SJSA1 (cell line): Measurements from ENCODE around the gene DLAT. TPM values are rescaled to one million over a fixed set of nuclear protein-coding genes. Genes with fewer than 3 reads are reported as not detected.
"Not testable (repeated sequence)": the region's sequence is repeated elsewhere in the genome, so short reads cannot be mapped to it uniquely, and the experiment has no call there.

ENCODE experiments used
- DNase-seq, 2 experiments: peaks; one replicate each; pipeline ENCODE4 v3.0.0-alpha.2; 2015 to 2020; ENCODE audit warnings: low spot score in 2 of 2, low read depth in 1 of 2
- H3K27ac ChIP-seq: fragments of 250-450 bp; sonication (Bioruptor Pico); 2 replicates; pipeline ENCODE4 v1.5.1; 2020; ENCODE audit warnings: mild to moderate bottlenecking, moderate library complexity
- H3K27me3 ChIP-seq: fragments of 250-450 bp; sonication (Bioruptor Pico); replicated peaks from 2 replicates; pipeline ENCODE4 v1.5.1; 2020; ENCODE audit warnings: mild to moderate bottlenecking, moderate library complexity
- H3K36me3 ChIP-seq: fragments of 250-450 bp; sonication (Bioruptor Pico); 2 replicates; pipeline ENCODE4 v1.5.1; 2020; ENCODE audit warnings: mild to moderate bottlenecking
- H3K4me1 ChIP-seq: fragments of 250-450 bp; sonication (Bioruptor Pico); replicated peaks from 2 replicates; pipeline ENCODE4 v1.6.1; 2021; ENCODE audit warnings: mild to moderate bottlenecking
- H3K4me3 ChIP-seq: fragments of 250-450 bp; sonication (Bioruptor Pico); 2 replicates; pipeline ENCODE4 v1.5.1; 2020; ENCODE audit warnings: mild to moderate bottlenecking
- H3K9me3 ChIP-seq: fragments of 250-450 bp; sonication (Bioruptor Pico); replicated peaks from 2 replicates; pipeline ENCODE4 v1.5.1; 2020; ENCODE audit warnings: mild to moderate bottlenecking
- total RNA-seq: library from RNA; depleted of rRNA; stranded (reverse); fragments of >200 nt; shearing (Covaris generic); gene quantifications from 2 replicates; pipeline ENCODE4 v1.2.3, GENCODE V29; 2014

DLAT gene
- total RNA-seq, 1 experiment from 2014 or later, result 26.6 TPM

DNA sequence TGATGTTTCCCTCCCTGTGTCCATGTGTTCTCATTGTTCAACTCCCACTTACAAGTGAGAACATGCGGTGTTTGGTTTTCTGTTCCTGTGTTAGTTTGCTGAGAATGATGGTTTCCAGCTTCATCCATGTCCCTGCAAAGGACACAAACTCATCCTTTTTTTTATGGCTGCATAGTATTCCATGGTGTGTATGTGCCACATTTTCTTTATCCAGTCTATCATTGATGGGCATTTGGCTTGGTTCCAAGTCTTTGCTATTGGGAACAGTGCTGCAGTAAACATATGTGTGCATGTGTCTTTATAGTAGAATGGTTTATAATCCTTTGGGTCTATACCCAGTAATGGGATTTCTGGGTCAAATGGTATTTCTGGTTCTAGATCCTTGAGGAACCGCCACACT, 21.4 kb downstream of the DLAT start:
- not testable (repeated sequence) for DNase-seq, H3K4me3 ChIP-seq, H3K4me1 ChIP-seq, H3K27ac ChIP-seq, H3K27me3 ChIP-seq, H3K9me3 ChIP-seq
- 0 out of 2 replicates have a peak, but pooled peaks cover 13% of the 10 kb centered on the region for H3K36me3 ChIP-seq

DNA sequence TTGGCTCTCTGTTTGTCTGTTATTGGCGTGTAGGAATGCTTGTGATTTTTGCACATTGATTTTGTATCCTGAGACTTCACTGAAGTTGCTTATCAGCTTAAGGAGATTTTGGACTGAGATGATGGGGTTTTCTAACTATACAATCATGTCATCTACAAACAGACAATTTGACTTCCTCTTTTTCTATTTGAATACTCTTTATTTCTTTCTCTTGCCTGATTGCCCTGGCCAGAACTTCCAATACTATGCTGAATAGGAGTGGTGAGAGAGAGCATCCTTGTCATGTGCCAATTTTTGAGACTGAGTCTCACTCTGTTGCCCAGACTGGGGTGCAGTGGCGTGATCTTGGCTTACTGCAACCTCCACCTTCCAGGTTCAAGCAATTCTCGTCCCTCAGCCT, 23.0 kb downstream of the DLAT start:
- H3K27me3 ChIP-seq, H3K27ac ChIP-seq: not testable (repeated sequence)
- peaks cover 13% of the 10 kb centered on the region; the same call in 1 of the 2 replicates for H3K36me3 ChIP-seq

DNA sequence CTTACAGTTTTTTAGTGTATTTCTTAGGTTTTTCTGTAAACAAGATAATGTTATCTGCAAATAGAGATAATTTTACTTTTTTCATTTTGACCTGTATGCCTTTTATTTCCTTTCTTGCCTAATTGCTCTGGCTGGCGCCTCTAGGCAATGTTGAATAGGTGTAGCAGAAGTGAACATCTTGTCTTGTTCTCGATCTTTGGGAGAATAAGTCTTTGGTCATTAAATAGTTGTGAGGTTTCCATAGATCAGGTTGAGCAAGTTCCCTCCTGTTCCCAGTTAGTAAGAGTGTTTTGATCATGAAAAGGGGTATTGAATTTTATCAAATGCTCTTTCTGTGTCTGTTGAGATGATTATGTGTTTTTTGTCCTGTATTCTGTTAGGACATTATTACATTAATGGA, 24.6 kb downstream of the DLAT start:
- H3K27me3 ChIP-seq, result no peaks in the 10 kb centered on the region

More for the DNA sequence above, 23.0 kb downstream of the DLAT start:
- not testable (repeated sequence) for H3K9me3 ChIP-seq, DNase-seq, H3K4me3 ChIP-seq, H3K4me1 ChIP-seq

DNA sequence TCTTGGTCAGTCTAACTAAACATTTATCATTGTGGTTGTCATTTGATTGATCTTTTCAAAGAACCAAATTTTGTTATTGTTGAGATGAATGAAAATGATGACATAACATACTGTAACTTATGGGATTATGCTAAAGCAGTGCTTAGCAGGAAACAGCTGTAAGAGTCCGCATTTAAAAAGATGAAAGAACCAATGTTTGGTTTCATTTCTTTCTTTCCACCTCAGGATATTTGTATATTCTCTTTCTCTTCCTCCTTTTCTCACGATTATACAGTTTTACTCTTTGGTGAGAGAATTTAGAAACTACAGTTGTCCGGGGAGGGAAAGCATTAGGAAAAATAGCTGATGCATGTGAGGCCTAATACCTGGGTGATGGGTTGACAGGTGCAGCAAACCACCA, 25.5 kb downstream of the DLAT start:
- H3K9me3 ChIP-seq, result no peaks in the 10 kb centered on the region
- no peak for DNase-seq
- H3K36me3 ChIP-seq, result peaks cover 10% of the 10 kb centered on the region; the same call in 1 of the 2 replicates
- H3K27me3 ChIP-seq, result no peaks in the 10 kb centered on the region
- no peak overlapping the region for H3K27ac ChIP-seq
- H3K4me3 ChIP-seq, result no peak overlapping the region
- H3K4me1 ChIP-seq, result peaks cover 4% of the 10 kb centered on the region; the same call in 1 of the 2 replicates

More for the DNA sequence above, 24.6 kb downstream of the DLAT start:
- H3K4me1 ChIP-seq, result peaks cover 4% of the 10 kb centered on the region; the same call in 1 of the 2 replicates
- no peaks in the 10 kb centered on the region for H3K9me3 ChIP-seq
- no peak overlapping the region for H3K27ac ChIP-seq
- peaks cover 10% of the 10 kb centered on the region; the same call in 1 of the 2 replicates for H3K36me3 ChIP-seq
- H3K4me3 ChIP-seq, result no peak overlapping the region
- no peak for DNase-seq

DNA sequence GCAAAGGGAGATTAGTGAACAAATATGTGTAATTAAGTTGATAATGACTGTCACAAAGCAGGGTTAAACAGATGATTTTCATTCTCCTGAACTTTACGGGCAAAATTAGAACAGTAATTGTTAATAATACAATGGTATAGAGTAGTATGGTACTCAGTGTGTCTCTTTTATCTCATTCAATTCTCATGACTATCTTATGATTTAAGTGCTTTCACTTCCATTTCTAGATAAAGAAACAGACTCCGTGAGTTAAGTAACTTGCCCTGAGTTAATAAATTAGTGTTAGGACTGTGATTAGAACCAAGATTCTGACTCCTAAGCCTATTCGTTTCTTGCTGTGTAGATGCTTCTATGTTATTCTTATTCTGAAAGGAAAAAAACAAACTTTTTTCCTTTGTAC, 26.6 kb downstream of the DLAT start:
- H3K27me3 ChIP-seq, result no peaks in the 10 kb centered on the region
- DNase-seq, result no peak
- H3K36me3 ChIP-seq, result peaks cover 10% of the 10 kb centered on the region; the same call in 1 of the 2 replicates
- no peak overlapping the region for H3K27ac ChIP-seq
- no peaks in the 10 kb centered on the region for H3K9me3 ChIP-seq
- peaks cover 4% of the 10 kb centered on the region; the same call in 1 of the 2 replicates for H3K4me1 ChIP-seq
- no peak overlapping the region for H3K4me3 ChIP-seq

DNA sequence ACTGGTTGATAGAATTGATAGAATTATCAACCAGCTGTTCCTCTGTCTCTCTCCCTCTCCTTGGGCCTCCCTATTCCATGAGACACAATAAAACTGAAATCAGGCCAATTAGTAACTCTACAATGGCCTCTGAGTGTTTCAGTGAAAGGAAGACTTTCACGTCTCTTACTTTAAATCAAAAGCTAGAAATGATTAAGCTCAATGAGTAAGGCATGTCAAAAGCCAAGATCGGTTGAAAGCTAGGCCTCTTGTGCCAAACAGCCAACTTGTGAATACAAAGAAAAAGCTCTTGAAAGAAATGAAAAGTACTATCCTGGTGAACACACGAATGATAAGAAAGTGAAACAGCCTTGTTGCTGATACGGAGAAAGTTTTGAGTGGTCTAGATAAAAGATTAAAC, 32.0 kb downstream of the DLAT start:
- no peak for DNase-seq
- H3K4me3 ChIP-seq, result no peak overlapping the region
- no peaks in the 10 kb centered on the region for H3K9me3 ChIP-seq
- H3K27ac ChIP-seq, result no peak overlapping the region
- no peaks in the 10 kb centered on the region for H3K27me3 ChIP-seq
- H3K36me3 ChIP-seq, result peaks cover 7% of the 10 kb centered on the region
- H3K4me1 ChIP-seq, result no peaks in the 10 kb centered on the region

DNA sequence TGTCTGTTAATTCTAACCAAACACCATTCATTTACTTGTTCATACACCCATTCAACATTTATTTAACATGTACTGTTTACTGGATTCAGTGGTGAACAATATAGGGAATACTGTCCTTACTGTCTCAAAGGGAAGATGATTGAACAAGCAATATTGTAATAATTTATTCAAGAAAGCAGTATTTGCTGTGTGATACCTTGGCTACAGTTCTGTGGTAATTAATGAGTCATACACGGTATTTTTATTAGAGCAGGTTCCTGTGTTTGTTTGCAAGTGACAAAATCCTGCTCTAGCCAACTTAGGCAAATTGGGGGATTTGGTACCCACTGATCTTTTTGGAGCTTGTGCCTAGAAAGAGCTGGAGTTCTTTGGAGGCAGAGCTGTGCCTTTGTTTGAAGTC, 32.9 kb downstream of the DLAT start:
- H3K9me3 ChIP-seq, result no peaks in the 10 kb centered on the region
- peaks cover 5% of the 10 kb centered on the region; the same call in 1 of the 2 replicates for H3K36me3 ChIP-seq
- peaks cover 3% of the 10 kb centered on the region; the same call in 1 of the 2 replicates for H3K4me1 ChIP-seq
- H3K27me3 ChIP-seq, result no peaks in the 10 kb centered on the region
- no peak for DNase-seq
- no peak overlapping the region for H3K27ac ChIP-seq
- H3K4me3 ChIP-seq, result no peak overlapping the region

DNA sequence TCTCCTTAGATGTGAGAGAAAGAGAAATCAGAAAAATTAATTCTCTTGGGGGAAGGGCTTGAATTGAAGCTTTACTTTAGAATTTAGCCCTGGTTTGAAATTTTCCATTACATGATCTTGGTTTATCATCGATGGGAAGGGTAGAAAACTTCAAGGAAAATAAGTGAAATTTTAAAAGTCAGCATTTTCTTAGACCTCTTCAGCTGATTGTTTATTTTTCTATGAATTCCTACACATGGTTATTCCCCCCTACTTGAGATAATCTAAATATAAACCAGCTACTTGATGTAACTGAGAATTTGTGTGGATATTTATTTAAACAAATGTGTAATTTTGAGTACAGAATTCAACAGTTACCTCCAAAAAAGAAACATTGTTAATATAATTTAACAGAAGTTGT, 37.7 kb downstream of the DLAT start:
- Histone ChIP-seq H3K36me3 (peaks cover 5% of the 10 kb centered on the region; the same call in 1 of the 2 replicates), H3K9me3 (no peaks in the 10 kb centered on the region), H3K27ac (no peak overlapping the region), H3K4me1 (peaks cover 3% of the 10 kb centered on the region; the same call in 1 of the 2 replicates), H3K4me3 (no peak overlapping the region), H3K27me3 (no peaks in the 10 kb centered on the region)
- no peak for DNase-seq

DNA sequence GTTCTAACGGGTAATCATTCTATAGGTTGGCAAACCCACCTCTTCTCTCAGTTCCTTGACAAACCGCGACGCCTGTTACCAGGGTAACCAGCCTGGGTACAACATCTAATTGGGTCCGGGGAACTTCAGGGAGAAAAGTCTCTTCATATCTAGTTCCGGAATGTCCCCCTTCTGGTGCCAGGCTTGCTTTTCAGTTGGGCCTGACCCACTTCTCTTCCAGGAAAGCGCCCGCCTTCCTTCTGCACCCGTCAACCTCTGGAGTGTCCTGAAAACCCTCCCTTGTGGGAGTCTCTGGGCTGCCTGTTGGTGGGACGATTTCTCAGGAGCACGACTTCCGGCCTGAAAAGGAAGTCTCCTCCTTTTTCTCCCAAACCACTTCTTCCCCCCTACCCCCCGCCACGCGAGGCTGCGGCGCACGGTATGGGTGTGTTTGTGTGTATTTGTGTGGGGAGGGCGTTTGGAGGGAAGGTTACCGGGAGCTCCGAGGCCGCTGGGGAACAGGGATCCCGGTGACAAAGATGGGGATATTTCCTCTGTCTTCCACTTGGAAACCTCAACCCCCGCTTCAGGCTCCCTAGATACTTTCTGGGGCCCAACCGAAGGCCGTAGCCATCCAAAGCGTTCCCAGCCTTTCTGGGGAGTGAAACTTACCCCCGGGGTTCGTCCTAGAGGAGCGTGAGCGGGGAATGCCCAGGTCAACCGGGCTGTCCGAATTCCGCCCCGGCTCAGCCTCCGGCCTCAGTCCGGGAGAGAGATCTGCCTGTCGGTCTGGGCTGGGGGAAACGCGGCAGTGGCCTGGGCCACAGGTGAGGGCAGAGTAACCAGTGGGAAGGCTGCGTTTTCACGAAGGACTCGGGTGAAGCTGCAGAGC, 49.0 kb downstream of the DLAT start, which contains the start of the genes NKAPD1 and PIH1D2:
TSS of gene NKAPD1 (plus strand) at position 359 of the 871 bp plus-strand sequence. CDS start 1,276 bp downstream, outside the sequence.
TSS of gene PIH1D2 (minus strand) at position 77 of the 871 bp plus-strand sequence. CDS start 843 bp downstream, outside the sequence.
- H3K27ac ChIP-seq, result peak within 1 kb of the TSS; percentile 86
- no peaks in the 10 kb centered on the region for H3K9me3 ChIP-seq
- peak within 1 kb of the TSS; percentile 65 for H3K4me3 ChIP-seq
- H3K36me3 ChIP-seq, result peaks cover 22% of the 10 kb centered on the region
- no peaks in the 10 kb centered on the region for H3K27me3 ChIP-seq
- peak; percentile 70 to 86 for DNase-seq
- 0 out of 2 replicates have a peak, but pooled peaks cover 3% of the 10 kb centered on the region for H3K4me1 ChIP-seq

DNA sequence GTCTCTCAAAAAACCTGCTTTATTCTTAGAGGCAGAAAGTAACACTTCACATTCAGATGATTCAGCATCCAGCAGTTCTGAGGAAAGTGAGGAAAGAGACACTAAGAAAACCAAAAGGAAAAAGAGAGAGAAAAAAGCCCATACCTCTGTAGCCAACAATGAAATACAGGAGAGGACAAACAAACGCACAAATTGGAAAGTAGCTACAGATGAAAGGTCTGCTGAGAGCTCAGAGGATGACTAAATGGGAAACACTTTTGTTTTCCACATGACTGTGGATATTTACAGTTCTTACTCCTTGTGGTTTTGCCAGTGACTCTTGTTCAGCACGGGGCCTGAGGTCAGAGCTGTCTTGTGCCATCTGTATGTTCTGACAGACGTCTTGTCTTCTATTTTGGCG, 57.5 kb downstream of the DLAT start:
- peak overlapping the region; percentile 72 for H3K27ac ChIP-seq
- H3K27me3 ChIP-seq, result no peaks in the 10 kb centered on the region
- H3K9me3 ChIP-seq, result no peaks in the 10 kb centered on the region
- peaks cover 47% of the 10 kb centered on the region for H3K36me3 ChIP-seq
- DNase-seq, result peak; percentile 45 to 51
- H3K4me3 ChIP-seq, result no peak overlapping the region
- H3K4me1 ChIP-seq, result peaks cover 16% of the 10 kb centered on the region

DNA sequence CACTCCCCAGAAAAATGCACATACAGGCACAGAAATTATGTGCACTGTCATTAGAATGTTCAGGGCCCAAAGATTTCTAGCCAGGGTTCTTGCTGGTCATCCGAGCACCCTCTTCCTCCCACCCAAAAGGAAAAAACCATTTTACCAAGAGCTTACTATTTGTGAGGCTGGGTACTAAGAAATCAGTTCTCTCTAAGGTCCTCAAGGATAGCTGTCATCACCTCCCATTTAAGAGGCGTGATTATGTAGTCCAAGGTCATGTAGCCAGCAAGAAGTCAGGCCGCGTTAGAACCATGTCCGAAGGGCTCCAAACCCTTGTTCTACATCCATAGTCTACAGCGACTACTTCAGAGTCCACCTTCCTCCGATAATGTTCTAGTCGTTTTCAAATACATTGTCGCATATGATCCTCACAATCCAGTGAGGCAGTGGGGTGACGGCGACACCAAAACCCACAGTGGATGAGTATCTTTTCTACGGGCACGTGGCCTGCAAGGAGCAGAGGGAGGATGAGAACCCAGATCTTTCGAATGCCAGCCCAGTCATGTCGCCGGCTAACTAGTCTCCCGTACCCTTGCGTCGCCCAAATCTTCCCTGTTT, 60.7 kb downstream of the DLAT start:
- H3K27me3 ChIP-seq, result no peaks in the 10 kb centered on the region
- H3K9me3 ChIP-seq, result no peaks in the 10 kb centered on the region
- H3K27ac ChIP-seq, result no peak overlapping the region
- H3K36me3 ChIP-seq, result peaks cover 62% of the 10 kb centered on the region
- H3K4me1 ChIP-seq, result peaks cover 16% of the 10 kb centered on the region
- no peak for DNase-seq
- H3K4me3 ChIP-seq, result peak overlapping the region; percentile 64

DNA sequence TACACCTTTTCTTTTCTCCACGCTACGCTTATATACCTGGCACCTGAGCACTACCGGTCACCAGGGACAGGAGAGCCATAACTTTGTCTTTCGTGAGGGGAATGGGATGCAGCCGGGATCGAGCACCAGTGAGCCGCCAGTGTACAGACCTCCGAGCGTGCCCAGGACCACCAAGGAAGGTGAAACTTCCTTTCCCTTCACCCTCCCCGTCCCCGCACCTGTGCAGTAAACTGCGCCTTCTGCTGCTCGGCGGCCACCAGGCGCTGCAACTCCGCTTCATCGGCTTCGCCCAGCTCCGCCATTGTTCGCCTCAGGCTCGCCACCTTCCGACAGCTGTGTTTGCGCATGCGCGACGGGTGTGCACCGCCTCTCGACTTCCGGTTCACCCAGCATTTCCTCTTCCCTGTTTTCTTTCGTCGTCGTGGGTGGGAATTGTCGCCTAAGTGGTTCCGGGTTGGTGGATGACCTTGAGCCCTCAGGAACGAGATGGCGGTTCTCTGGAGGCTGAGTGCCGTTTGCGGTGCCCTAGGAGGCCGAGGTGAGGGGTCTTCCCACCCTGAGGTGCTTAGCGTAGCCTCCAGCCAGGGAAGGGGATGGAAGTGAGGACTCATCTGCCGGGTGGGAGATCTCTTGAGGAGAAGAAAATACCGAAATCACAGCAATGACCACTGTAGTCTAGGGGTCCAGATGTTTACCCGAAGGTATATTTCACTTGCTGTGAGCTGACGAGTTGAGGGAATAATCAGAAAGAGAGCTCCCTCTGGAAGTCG, 61.4 kb downstream of the DLAT start, which contains the start of the genes SDHD and TIMM8B:
TSS of gene SDHD (plus strand) at position 452 of the 770 bp plus-strand sequence. CDS start at position 487, 35 bp downstream.
TSS of gene TIMM8B (minus strand) at position 335 of the 770 bp plus-strand sequence. CDS start at position 302, 33 bp downstream.
- Histone ChIP-seq H3K27ac (peak within 1 kb of the TSS; percentile 53), H3K27me3 (no peaks in the 10 kb centered on the region), H3K9me3 (no peaks in the 10 kb centered on the region), H3K4me3 (peak within 1 kb of the TSS; percentile 64), H3K4me1 (peaks cover 16% of the 10 kb centered on the region), H3K36me3 (peaks cover 65% of the 10 kb centered on the region)
- DNase-seq, result peak; percentile 80 to 90

DNA sequence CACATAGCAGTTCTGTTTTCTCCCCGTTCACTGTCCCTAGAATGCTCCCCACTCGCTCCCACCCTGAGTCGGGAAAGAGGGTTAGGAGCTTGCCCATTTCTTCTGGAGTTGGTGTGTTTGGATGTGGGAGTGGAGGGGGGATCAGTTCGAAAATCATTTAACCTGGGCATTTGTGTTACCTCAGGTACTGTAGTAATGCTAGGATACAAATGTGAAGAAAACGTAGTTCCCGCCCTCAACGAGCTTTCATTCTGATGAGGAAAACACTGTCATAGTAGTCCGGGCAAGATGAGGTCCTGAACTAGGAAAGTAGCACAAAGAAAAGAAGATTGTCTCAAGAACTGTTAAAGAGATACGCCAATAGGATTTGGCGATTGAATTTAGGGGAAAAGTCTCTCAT, 62.0 kb downstream of the DLAT start:
- no peak for DNase-seq
- Histone ChIP-seq H3K4me1 (peaks cover 16% of the 10 kb centered on the region), H3K9me3 (no peaks in the 10 kb centered on the region), H3K27me3 (no peaks in the 10 kb centered on the region), H3K4me3 (peak overlapping the region; percentile 64), H3K27ac (peak overlapping the region; percentile 53), H3K36me3 (peaks cover 66% of the 10 kb centered on the region)
